Liver (tissue), 9 donors: ENCODE data around the gene PIMREG. TPM values are rescaled to one million over a fixed set of nuclear protein-coding genes. Genes with fewer than 3 reads are reported as not detected.

Experiments
- DNase-seq: peaks from one replicate; pipeline ENCODE4 v3.0.0-alpha.2; 2017; ENCODE audit warnings: low spot score
- H3K27ac ChIP-seq, 2 donors: one replicate each; pipeline ENCODE4 v1.7.0; 2013; ENCODE audit warnings: inconsistent platforms in 2 of 2, low read length in 2 of 2, control low read depth in 1 of 2, low read depth in 1 of 2, mild to moderate bottlenecking in 1 of 2
- H3K27me3 ChIP-seq, 4 donors: one replicate each; pipeline versions ENCODE4 v1.6.1 to v1.7.0; 2013; ENCODE audit warnings: low read length in 3 of 4, inconsistent platforms in 1 of 4, mild to moderate bottlenecking in 1 of 4, moderate library complexity in 1 of 4; ENCODE audit not compliant: control insufficient read depth in 4 of 4, insufficient read depth in 4 of 4
- H3K36me3 ChIP-seq, 4 donors: one replicate each; pipeline versions ENCODE4 v1.6.1 to v1.7.0; 2013; ENCODE audit warnings: low read length in 3 of 4, mild to moderate bottlenecking in 3 of 4, low read depth in 1 of 4, moderate library complexity in 1 of 4; ENCODE audit not compliant: control insufficient read depth in 4 of 4, insufficient read depth in 3 of 4
- H3K4me1 ChIP-seq, 4 donors: one replicate each; pipeline versions ENCODE4 v1.6.1 to v1.7.0; 2013; ENCODE audit warnings: low read length in 3 of 4, mild to moderate bottlenecking in 3 of 4, moderate library complexity in 1 of 4; ENCODE audit not compliant: control insufficient read depth in 4 of 4, insufficient read depth in 4 of 4
- H3K4me3 ChIP-seq, 3 donors: one replicate each; pipeline versions ENCODE4 v1.6.1 to v1.7.0; 2013; ENCODE audit warnings: low read length in 3 of 3, control low read depth in 1 of 3, low read depth in 1 of 3, mild to moderate bottlenecking in 1 of 3
- H3K9ac ChIP-seq, 2 donors: one replicate each; pipeline ENCODE4 v1.7.0; 2013; ENCODE audit warnings: low read length in 2 of 2, mild to moderate bottlenecking in 2 of 2, moderate library complexity in 2 of 2, control low read depth in 1 of 2, low read depth in 1 of 2
- H3K9me3 ChIP-seq, 4 donors: one replicate each; pipeline versions ENCODE4 v1.6.1 to v1.7.0; 2013; ENCODE audit warnings: low read length in 3 of 4; ENCODE audit not compliant: control insufficient read depth in 4 of 4
- CTCF ChIP-seq: fragments of 150-350 bp; IDR thresholded peaks from 2 replicates; pipeline ENCODE4 v1.5.1; 2017; ENCODE audit warnings: improper control_type of control experiment, low read depth, low read length; ENCODE audit not compliant: missing input control
- EGR1 ChIP-seq, 2 donors: IDR thresholded peaks; 2 replicates each; pipeline ENCODE4 v1.6.1; 2016 to 2018; ENCODE audit warnings: antibody characterized with exemption in 2 of 2, low read depth in 2 of 2
- FOXA1 ChIP-seq: IDR thresholded peaks from 2 replicates; pipeline ENCODE4 v1.6.1; 2016; ENCODE audit warnings: antibody characterized with exemption
- FOXA2 ChIP-seq: IDR thresholded peaks from 2 replicates; pipeline ENCODE4 v1.6.1; 2016; ENCODE audit warnings: antibody characterized with exemption
- GABPA ChIP-seq, 2 donors: IDR thresholded peaks in 1 of 2; conservative IDR thresholded peaks in 1 of 2; 2 replicates each; pipeline ENCODE4 v1.6.1; 2016; ENCODE audit warnings: antibody characterized with exemption in 2 of 2, mild to moderate bottlenecking in 1 of 2, moderate library complexity in 1 of 2
- HNF4A ChIP-seq, 2 donors: conservative IDR thresholded peaks; 2 replicates each; pipeline ENCODE4 v1.6.1; 2016; ENCODE audit warnings: antibody characterized with exemption in 2 of 2, mild to moderate bottlenecking in 2 of 2
- HNF4G ChIP-seq: IDR thresholded peaks from 2 replicates; pipeline ENCODE4 v1.6.1; 2016; ENCODE audit warnings: antibody characterized with exemption
- JUND ChIP-seq, 2 donors: IDR thresholded peaks; 2 replicates each; pipeline ENCODE4 v1.6.1; 2016; ENCODE audit warnings: antibody characterized with exemption in 2 of 2
- MAX ChIP-seq: IDR thresholded peaks from 2 replicates; pipeline ENCODE4 v1.6.1; 2016; ENCODE audit warnings: antibody characterized with exemption
- NR2F2 ChIP-seq: IDR thresholded peaks from 2 replicates; pipeline ENCODE4 v1.6.1; 2016; ENCODE audit warnings: antibody characterized with exemption
- RAD21 ChIP-seq, 2 donors: IDR thresholded peaks; 2 replicates each; pipeline ENCODE4 v1.6.1; 2016; ENCODE audit warnings: antibody characterized with exemption in 2 of 2, mild to moderate bottlenecking in 2 of 2
- REST ChIP-seq: IDR thresholded peaks from 2 replicates; pipeline ENCODE4 v1.6.1; 2016; ENCODE audit warnings: antibody characterized with exemption, mild to moderate bottlenecking
- RXRA ChIP-seq, 2 donors: IDR thresholded peaks; 2 replicates each; pipeline ENCODE4 v1.6.1; 2017 to 2018; ENCODE audit warnings: antibody characterized with exemption in 2 of 2, mild to moderate bottlenecking in 1 of 2
- TAF1 ChIP-seq: conservative IDR thresholded peaks from 2 replicates; pipeline ENCODE4 v1.6.1; 2016; ENCODE audit warnings: antibody characterized with exemption, mild to moderate bottlenecking
- YY1 ChIP-seq: IDR thresholded peaks from 2 replicates; pipeline ENCODE4 v1.6.1; 2016; ENCODE audit warnings: antibody characterized with exemption, mild to moderate bottlenecking
- ZBTB33 ChIP-seq: IDR thresholded peaks from 2 replicates; pipeline ENCODE4 v1.6.1; 2016; ENCODE audit warnings: antibody characterized with exemption
- WGBS: extraction: QIAGEN DNeasy Blood & Tissue Kit; methylation state at CpG from one replicate; pipeline ENCODE4 v1.1.7; 2013; 5-methylcytosine and 5-hydroxymethylcytosine counted together
- polyA plus RNA-seq, 2 donors: library from polyadenylated mRNA; stranded (reverse) in 1 of 2; unstranded in 1 of 2; fragments of 200-250 nt in 1 of 2; fragments of >200 nt in 1 of 2; fragmentation: Nextera tagmentation in 1 of 2; extraction: Ambion mirVana in 1 of 2; gene quantifications; one replicate each; pipeline versions ENCODE4 v1.2.1 to v1.2.3, GENCODE V29; 2013 to 2015
- total RNA-seq, 2 donors: library from RNA; depleted of rRNA; stranded (reverse); fragments of >200 nt; gene quantifications; one replicate each; pipeline ENCODE4 v1.2.3, GENCODE V29; 2014
- donor health status: healthy.
- donor health status: healthy.
- donor health status: healthy.
- donor health status: healthy.
- donor health status: healthy.

Gene PIMREG
- total and polyA plus RNA-seq, 4 donors = 0.10 to 5.2 (median 0.75) TPM; not detected in 1

GRCh38 chr17:6495450-6496115 lies 51.3 kb downstream of the PIMREG start:
- DNase-seq = no peak
- no peaks in the 10 kb centered on the region for H3K9me3 ChIP-seq
- 62% methylated on average over 15 of the region's 15 CpGs for WGBS
- TF ChIP-seq FOXA1 (no peak), ZBTB33 (no peak), FOXA2 (no peak), HNF4G (no peak), RXRA (IDR thresholded peaks at IDR 0.05) (no peak), GABPA (IDR thresholded peaks at IDR 0.05 in 1 of 2, conservative IDR thresholded peaks at IDR 0.05 in 1 of 2) (no peak), TAF1 (no peak), CTCF (no peak), RAD21 (IDR thresholded peaks at IDR 0.05) (no peak), YY1 (no peak), MAX (no peak)
- peaks cover 0 to 11% (median 3%) of the 10 kb centered on the region in 4 donors for H3K4me1 ChIP-seq
- no peak overlapping the region for H3K4me3 ChIP-seq
- H3K36me3 ChIP-seq = no peaks in the 10 kb centered on the region
- no peaks in the 10 kb centered on the region for H3K27me3 ChIP-seq
- H3K9ac ChIP-seq = no peak overlapping the region
- no peak overlapping the region for H3K27ac ChIP-seq

GRCh38 chr17:6496116-6496481 lies 51.8 kb downstream of the PIMREG start:
- TF ChIP-seq CTCF = no peak
- TF ChIP-seq FOXA1 = no peak
- no peak for TF ChIP-seq RAD21 (IDR thresholded peaks at IDR 0.05)
- no peak for TF ChIP-seq HNF4G
- TF ChIP-seq FOXA2 = no peak
- no peak for TF ChIP-seq GABPA (IDR thresholded peaks at IDR 0.05 in 1 of 2, conservative IDR thresholded peaks at IDR 0.05 in 1 of 2)
- no peak for TF ChIP-seq EGR1 (IDR thresholded peaks at IDR 0.05; ENCODE audit: low read depth in 2 of 2)
- no peak for TF ChIP-seq YY1
- no peak for TF ChIP-seq JUND (IDR thresholded peaks at IDR 0.05)
- no peak for TF ChIP-seq REST
- TF ChIP-seq RXRA (IDR thresholded peaks at IDR 0.05) = no peak
- no peak for TF ChIP-seq NR2F2
- TF ChIP-seq MAX = no peak
- TF ChIP-seq HNF4A (conservative IDR thresholded peaks at IDR 0.05) = no peak
- TF ChIP-seq TAF1 = no peak
- Histone ChIP-seq H3K4me3 (no peak overlapping the region), H3K36me3 (no peaks in the 10 kb centered on the region), H3K4me1 (peaks cover 0 to 11% (median 3%) of the 10 kb centered on the region in 4 donors), H3K9ac (no peak overlapping the region), H3K27me3 (no peaks in the 10 kb centered on the region), H3K9me3 (no peaks in the 10 kb centered on the region), H3K27ac (no peak overlapping the region)
- no peak for DNase-seq
- WGBS = 30% methylated on average over 8 of the region's 8 CpGs
